C1 segment of cervical spinal cord (tissue), 14 donors: ENCODE measurements around the gene MYO16.
"Not testable (repeated sequence)": the region's sequence is repeated elsewhere in the genome, so short reads cannot be mapped to it uniquely, and the experiment has no call there.

Experiments used
- DNase-seq, 14 donors: peaks; one replicate each; lab custom pipeline; 2025; lab: John Stamatoyannopoulos, UW

Gene MYO16

DNA sequence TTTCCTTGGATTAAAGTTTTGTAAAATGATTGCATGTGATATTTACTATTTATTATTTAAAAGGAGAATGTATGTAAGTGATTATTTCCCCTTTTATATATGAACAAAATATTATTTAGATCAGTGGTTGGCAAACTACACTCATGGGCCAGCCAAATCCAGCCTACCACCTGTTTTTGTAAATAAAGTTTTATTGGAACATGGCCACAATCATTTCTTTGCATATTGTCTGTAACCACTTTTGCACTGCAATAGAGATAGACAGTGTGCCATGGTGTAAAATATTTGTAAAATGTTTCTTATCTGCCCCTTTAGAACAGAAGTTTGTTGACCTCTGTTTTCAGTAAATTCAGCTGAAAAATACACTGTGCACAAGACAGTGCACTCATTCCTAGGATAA lies 426.4 kb downstream of the MYO16 start:
- DNase-seq, result no peak

DNA sequence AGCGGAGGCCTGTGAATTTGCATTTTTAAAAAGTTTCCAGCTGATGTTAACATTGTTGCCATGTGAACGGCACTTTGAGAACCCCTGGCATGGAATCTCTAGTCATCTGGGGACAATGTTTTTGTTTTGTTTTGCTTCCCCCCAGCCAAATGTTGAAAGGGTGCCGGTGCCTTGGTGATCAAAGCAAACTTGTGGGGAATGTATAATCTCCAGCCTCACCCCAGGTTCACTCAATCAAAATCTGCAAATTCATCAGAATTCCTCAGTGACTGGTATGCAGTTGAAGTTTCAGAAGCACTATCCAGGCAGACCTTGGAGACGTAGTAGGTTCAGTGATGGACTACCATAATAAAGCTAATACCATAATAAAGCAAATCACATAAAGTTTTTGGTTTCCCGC lies 428.7 kb downstream of the MYO16 start:
- DNase-seq, result no peak

DNA sequence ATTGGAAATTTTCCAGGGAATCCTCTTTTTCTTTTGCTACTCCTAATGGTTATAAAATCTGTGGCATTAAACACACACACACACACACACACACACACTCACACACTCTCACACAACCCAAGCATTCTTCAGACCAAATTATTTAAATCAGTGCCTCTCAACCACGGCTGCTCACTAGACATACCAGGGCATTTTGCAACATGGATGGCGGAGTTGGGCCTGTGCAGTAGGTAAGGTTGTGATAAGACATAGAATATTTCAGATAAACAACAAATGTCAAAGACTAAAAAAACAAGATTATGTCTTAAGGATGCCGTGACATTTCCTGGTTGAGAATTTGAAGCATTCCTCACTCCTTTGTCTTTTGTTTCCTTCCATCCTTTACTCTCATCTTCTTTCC lies 443.1 kb downstream of the MYO16 start:
- no peak for DNase-seq

DNA sequence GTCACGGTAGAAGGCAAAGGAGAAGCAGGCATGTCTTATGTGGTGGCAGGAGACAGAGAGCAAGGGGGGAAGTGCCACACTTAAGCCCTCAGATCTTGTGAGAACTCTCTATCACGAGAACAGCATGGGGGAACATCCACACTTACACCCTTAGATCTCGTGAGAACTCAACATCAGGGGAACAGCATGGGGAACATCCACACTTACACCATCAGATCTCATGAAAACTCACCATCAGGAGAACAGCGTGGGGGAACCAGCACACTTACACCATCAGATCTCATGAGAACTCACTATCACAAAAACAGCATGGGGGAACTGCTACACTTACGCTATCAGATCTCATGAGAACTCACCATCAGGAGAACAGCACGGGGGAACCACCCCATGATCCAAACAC lies 445.0 kb downstream of the MYO16 start:
- no peak for DNase-seq

DNA sequence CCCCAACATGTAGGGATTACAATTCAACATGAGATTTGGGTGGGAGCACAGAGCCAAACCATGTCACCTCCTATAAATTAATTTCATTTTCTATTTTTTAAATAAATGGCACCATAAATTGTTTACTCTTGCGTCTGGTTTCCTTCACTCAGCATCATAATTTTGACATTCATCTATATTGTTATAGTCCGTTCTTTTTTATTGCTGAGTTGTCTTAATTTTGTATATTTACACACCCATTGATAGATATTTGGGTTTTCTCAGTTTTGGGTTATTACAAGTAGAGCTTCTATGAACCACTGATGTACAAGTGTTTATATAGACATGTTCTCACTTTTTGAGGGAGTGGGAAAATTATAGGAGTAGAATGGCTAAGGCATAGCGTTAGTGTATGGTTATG lies 445.4 kb downstream of the MYO16 start:
- DNase-seq, result no peak

DNA sequence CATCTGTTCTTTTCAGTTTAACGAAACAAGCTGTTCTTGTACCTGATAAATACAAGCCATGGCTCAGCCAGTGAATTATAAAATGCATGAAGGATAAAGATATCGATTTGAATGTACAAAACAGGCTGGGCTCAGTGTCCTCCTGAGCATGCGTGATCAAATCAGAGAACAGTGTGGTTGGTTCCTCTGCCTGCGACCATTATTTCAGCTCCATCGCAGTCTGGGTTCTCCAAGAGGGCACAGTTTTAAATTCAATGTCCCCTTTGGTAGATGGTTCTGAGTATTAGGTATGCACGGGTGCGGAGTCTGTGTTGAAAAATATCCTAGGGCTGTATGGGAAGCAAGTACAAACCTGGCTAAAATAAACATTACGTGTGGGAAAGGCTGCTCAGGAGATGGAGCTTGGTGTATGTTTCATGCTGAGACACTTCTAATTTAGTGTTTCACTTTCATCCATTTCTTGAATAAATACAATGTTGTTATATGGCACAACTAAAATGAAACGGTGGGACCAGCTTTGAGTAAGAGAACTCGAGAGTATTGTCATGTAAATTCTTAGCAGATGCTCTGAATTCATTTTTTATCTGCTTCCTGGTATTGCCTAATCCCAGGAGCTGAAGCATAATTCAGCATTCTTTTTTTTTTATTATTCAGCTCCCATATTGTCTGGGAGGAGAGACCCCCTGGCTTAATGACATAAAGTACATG lies 458.7 kb downstream of the MYO16 start:
- DNase-seq, result no peak

DNA sequence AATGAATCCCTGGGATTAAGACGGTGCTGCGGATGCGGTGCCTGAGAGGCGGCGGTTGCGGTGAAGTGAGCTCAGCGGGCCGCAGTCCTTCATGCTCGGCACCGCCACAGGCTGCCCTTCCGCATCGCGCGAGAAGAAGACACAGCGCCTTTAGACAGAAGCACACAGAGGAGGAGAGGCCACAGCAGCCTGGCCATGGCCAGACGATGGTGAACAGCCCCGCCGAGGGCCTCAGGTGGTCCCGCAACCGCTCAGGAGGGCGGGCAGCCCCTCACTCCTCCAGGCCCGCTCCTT lies 459.2 kb downstream of the MYO16 start:
- no peak for DNase-seq

DNA sequence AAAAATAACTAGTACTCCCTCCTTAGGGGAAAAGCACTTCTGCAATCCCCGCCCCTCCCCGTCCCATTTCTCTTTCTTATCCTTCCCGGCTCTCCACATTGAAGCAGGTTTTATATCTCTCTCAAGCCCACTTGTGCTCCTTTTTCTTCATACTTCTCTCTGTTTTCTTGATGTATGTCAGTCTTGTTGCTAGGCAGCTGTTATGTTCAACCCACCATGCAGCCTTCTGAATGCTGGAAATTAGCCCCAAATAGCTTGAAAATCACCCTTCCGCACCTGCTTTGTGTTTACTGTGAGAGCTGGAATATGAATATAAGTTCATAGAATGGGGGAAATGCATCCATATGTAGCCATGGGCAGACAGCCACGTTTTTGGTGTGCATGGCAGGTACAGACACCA lies 461.4 kb downstream of the MYO16 start:
- DNase-seq, result no peak

DNA sequence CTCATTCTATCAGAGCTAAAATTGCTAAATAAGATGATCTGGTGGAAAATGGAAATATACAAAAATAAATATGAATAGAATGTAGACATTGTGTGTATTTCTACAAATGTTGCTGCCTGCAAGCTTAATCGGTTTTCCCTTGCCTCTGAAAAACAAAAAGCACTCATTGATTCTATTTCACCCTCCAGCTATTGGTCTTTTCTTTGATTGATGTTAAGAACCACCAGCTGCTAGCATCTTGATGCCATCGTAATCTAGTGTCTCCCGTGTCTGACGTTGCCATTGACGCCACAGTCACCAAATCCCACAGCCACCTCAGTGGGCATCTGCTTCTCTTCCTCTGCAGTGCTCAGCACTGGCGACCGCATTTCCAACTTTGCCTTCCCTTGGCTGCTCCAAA lies 461.8 kb downstream of the MYO16 start:
- no peak for DNase-seq

DNA sequence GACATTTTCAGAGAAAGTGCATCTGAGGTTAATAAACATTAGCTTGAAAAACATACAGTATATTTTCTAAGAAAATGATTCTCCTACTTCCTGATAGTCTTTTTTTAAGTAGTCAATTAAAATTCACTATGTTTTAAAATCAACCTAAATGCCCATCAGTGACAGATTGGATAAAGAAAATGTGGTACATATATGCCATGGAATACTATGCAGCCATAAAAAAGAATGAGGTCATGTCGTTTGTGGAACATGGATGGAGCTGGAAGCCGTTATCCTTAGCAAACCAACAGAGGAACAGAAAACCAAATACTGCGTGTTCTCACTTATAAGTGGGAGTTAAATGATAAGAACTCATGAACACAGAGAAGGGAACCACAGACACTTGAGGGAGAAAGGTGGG lies 462.8 kb downstream of the MYO16 start:
- DNase-seq, result not testable (repeated sequence)

DNA sequence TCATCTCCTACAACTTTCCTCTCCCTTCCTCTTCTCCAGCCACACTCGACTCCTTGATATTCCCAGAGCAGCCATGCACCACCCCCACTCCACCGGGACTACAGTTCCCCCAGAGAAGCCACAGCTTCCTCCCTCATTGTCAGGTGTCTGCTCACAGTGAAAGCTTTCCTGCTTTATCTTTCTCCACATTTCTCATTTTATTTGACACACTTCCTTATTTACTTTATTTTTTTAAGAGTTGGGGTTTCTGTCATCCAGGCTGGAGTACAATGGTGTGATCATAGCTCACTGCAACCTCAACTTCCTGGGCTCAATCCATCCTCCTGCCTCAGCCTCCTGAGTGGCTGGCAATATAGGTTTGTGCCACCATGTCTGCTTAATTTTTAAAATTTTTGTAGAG lies 464.6 kb downstream of the MYO16 start:
- DNase-seq, result no peak

DNA sequence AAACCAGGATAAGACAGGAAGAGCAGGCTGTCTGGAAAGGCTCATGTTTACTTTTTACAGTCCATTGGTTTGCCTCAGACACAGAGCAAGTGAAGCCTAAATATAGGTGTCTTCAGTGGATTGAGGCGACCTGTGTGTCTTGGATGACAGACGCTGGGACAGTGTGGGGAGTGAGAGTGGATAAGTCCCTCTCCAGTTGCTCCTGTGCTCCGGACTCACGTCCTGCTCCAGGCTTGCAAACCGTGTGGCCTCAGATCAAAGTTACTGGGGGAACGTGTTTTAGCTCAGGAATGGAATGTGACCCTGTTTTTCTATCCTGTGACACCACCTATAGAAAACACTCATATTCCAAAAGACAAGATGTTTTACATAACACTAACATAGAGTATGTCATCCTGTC lies 465.7 kb downstream of the MYO16 start:
- DNase-seq, result no peak

DNA sequence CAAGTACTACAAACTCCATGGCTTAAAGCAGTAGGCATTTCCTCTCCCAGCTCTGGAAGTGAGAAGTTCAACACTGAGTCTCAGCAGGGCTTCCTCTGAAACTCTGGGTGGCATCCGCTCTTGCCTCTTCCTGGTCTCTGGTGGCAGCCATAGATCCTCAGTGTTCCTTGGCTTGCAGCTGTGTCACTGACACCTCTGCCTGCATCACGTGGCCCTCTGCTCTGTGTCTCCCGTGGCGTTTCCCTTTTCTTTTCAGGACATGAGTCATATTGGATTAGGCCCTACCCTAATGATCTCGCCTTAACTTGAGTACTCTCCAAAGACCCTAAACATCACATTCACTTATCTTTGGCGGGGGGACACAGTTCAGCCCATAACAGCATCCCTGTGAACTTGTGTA lies 466.7 kb downstream of the MYO16 start:
- DNase-seq, result no peak

DNA sequence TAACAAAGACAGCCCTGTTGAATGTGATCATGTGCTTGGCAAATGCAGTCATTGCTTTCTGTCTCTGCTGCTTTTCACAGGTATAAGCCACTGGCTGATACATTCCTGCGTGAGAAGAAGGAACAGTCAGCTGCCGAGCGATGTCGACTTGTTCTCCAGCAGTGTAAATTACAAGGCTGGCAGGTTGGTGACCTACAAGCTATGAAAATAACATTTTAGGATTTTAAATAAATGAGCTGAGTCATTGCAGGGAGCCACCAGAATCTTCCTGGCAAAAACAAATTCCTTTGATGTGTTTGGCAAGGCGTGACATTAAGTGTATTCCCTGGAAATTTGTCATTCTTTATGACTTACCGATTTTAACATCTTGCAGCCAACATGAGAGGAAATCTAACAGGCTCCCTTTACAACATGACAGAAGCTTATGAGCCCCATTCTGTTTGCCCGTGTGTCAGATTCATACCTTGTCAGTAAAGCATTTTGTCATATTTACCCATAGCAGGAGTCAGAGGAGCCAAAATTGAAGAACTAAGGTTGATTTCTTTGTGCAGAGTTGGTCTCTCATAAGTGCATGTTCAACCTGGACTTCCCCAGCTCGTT lies 471.4 kb downstream of the MYO16 start:
- no peak for DNase-seq

DNA sequence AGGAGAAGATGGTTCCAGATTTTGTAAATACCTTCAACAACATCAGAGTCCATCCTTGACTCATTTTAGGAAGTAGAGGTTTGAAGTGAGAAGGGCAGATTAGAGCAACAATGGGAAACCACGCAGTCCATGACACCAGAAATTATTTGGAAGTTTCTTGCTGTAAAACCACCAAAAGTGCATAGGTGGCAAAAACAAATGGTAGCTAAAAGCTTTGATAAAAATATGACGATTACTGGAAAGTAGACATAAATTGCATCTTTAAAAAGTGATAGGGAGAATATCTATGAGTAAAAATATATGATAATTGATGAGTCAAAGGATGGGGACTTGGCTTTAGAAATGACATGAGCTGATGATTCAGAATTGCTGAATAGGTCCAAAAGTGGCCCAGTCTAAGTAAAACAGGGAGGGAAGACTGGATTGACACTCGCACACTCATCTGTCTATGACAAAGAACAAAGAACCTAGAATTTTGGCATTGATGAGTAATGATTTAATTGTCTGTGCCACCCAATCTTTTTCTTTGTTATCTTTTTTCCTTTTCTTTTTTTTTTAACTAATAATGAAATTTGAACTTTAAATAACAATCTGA lies 472.2 kb downstream of the MYO16 start:
- no peak for DNase-seq

DNA sequence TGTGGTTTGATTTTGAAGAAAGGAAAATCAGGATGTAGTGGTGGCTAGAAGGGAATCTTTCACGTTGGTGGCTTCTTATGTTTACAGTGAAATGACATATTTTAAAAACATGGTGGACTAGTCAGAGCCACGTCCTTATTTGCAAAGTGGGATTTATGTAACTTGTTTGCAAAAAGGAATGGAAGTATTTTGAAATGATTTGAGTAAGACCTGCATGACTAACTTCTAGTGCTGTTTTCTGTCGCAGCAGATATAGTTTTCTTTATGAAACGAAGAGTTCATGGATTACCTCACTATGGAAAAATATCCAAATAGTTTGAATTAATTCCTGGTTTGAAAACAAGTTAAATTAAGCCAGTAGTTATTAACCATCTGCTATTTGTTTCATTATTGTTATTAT lies 476.5 kb downstream of the MYO16 start:
- DNase-seq, result no peak

DNA sequence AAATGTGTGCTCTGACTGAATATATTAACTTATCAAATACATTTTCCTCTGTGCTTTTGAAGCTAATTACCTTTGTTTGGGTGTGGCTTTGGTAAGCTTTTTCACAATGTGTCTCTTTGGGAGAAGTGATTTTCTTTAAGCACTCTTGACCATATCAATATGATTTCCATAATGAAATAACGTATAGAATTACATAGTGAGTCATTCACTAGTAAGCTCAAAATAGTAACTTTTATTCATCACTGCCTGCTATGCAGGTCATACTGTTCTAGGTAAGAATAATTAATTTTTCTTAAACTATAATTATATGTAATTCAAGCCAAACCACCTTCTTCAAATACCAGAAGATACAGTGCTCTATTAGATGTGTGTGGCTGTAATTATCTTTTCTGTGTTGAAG lies 480.7 kb downstream of the MYO16 start:
- DNase-seq, result no peak

DNA sequence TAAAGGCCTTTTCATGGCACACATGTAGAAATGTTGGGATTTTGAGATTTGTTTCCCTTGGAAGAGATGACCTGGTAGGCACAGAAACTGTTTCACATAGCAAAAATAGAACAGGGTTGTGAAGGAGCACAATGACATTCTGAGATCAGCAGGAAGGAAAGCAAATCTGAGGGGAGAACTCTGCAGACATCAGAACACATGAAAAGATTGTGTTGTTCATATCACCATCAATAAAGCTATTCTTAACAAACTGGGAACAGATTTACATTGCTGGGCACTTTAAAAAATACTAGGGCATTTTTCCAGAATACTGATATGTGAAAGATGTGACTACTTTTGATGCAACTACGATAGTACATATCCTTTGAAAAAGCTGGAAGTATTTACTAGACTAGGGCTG lies 481.7 kb downstream of the MYO16 start:
- DNase-seq, result no peak

DNA sequence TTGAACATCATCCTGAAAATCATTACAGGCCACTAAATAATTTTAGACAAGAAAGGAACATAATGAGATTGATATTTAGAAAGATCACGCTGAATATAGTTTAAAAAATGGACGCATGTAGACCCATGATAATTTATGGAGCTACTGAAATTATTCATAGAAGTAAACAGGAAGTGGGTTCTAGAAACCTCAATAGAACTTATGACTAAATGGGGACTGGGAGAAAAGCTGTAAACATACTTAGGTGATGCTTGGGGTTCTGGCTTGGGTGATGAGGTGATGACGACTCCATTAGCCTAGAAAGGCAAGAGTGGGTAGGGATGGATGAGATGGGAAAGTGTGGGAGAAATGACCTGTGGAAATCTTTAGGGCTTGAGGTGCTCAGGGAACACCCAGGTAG lies 484.0 kb downstream of the MYO16 start:
- DNase-seq, result no peak

DNA sequence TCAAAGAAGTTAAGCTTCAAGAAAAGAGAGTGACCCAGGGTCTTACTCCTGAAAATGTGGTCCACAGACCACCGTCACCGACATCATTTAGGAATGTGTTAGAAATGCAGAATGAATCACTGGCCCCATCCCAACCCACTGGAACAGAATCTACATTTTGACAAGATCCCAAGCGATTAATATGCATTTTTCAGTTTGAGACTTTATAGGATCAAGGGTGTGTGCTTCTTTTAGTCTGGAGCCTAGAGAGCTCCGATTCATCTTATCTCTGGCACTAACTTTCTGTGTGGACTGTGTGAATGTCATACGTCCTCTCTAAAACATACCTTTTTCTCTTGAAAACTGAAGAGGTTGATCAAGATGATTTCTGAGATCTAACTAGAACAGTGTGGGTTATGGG lies 484.8 kb downstream of the MYO16 start:
- no peak for DNase-seq

DNA sequence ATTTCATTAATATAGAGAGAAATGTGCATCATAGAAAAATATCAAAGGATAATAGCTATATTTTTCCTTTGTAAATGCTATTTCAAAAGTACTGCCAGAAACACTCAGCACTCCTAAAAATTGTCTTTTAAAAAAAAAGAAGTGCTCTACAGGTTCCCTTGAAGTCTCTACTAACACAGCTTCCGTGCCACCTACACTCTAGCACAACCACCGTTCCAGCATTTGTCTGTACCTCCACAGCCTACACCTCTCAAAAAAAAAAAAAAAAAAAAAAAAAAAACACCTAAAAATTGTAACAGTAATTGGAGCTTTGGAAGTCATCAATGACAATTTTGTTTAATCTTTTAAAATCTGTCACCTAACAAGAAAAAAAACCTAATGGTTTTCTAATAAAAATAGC lies 485.6 kb downstream of the MYO16 start:
- DNase-seq, result no peak

DNA sequence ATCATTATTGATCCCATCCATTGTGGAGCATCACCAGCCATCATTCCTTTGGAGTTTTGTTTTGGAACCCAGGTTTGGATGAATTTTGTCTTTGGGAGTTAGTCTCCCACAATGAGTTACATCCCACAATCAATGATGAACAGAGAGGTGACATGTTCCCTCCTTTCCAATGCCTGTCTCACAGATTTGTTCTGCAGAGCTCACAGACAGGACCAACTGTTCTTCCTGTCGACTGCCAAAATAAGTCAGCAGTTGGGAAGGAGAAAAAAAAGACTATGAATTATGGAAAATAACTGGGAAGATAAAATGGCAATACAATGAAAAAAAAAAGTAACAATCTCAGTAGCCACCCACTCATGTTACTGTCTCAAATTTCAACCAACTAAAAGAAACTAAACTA lies 489.1 kb downstream of the MYO16 start:
- no peak for DNase-seq

DNA sequence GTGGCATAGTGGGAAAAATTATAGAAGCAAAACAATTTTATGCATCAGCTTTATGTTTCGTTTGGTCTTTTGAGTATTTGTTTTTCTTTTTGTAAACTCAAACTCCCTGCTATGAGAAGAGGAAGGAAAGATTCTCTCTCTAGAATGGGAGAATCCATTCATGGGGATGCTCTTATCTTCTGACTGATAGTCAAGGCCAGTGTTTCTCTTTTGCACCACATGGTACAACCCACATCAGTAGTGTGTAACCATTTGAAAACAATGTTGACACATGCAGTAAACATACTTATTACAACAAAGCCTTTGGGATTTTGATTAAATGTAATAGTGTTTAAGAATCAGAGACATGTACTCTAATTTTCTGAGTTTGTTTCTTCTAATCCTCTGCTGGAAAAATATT lies 490.5 kb downstream of the MYO16 start:
- no peak for DNase-seq

DNA sequence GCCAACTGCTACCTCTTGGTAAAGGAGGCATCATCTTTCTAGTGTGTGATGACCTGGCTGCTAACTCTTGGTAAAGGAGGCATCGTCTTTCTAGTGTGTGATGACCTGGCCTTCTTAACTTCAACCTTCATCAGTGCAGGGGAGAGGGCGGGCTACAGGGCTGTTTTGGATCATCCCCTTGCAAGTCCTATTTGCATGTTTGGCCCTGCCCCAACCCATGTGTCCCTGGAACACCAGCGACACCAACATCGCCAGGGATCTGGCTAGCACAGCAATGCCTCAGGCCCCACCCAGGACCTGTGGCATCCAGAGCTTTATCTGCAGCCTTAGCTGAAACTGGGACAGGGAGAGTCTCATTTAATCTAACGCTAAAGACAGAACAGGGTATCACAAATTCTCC lies 492.4 kb downstream of the MYO16 start:
- DNase-seq, result no peak
